H1 (cell line): ENCODE data around the gene PIGT. TPM values are rescaled to one million over a fixed set of nuclear protein-coding genes. Genes with fewer than 3 reads are reported as not detected.
A peak's percentile ranks its signal among the peaks of the same experiment; 100 is the strongest.

ENCODE experiments used
- ASH2L ChIP-seq: fragments of 200-600, 300-600 bp; sonication (generic); IDR thresholded peaks from one replicate; pipeline ENCODE4 v1.7.1; 2017; ENCODE audit warnings: low read length
- BACH1 ChIP-seq: IDR thresholded peaks from 2 replicates; pipeline ENCODE4 v1.6.1; 2012; ENCODE audit warnings: low read length, improper control_type of control experiment
- CBX8 ChIP-seq: fragments of 300-800, 300-1000 bp; sonication (generic); IDR thresholded peaks from 2 replicates; pipeline ENCODE4 v1.7.1; 2016; ENCODE audit warnings: low read depth, low read length, borderline replicate concordance
- E2F6 ChIP-seq: IDR thresholded peaks from 2 replicates; pipeline ENCODE4 v1.6.1; 2012; ENCODE audit warnings: inconsistent platforms
- EP300 ChIP-seq, 2 experiments: IDR thresholded peaks; 1 replicate in 1 of 2; 2 replicates in 1 of 2; pipeline ENCODE4 v1.6.1; 2011 to 2012; ENCODE audit warnings: low read depth in 2 of 2, low read length in 2 of 2, mild to moderate bottlenecking in 2 of 2, borderline replicate concordance in 1 of 2, inconsistent platforms in 1 of 2, moderate library complexity in 1 of 2
- KDM5A ChIP-seq: fragments of 200-600 bp; IDR thresholded peaks from 2 replicates; pipeline ENCODE4 v1.7.1; 2012; ENCODE audit warnings: mild to moderate bottlenecking, low read length, inconsistent platforms, mixed read lengths
- MAX ChIP-seq: IDR thresholded peaks from 2 replicates; pipeline ENCODE4 v1.6.1; 2012; ENCODE audit warnings: inconsistent platforms
- NRF1 ChIP-seq: IDR thresholded peaks from 2 replicates; pipeline ENCODE4 v1.6.1; 2011; ENCODE audit warnings: mild to moderate bottlenecking, low read depth, low read length, improper control_type of control experiment
- POLR2AphosphoS5 ChIP-seq: IDR thresholded peaks from 2 replicates; pipeline ENCODE4 v1.6.1; 2011; ENCODE audit warnings: low read depth, low read length
- RAD21 ChIP-seq, 2 experiments: IDR thresholded peaks in 1 of 2; conservative IDR thresholded peaks in 1 of 2; 2 replicates each; pipeline ENCODE4 v1.6.1; 2011; ENCODE audit warnings: low read depth in 2 of 2, low read length in 2 of 2, improper control_type of control experiment in 1 of 2, inconsistent platforms in 1 of 2, mild to moderate bottlenecking in 1 of 2, moderate library complexity in 1 of 2
- RBBP5 ChIP-seq: IDR thresholded peaks from 2 replicates; pipeline ENCODE4 v1.7.1; 2012; ENCODE audit warnings: low read depth, mild to moderate bottlenecking, inconsistent platforms, low read length, moderate library complexity, borderline replicate concordance
- RNF2 ChIP-seq: fragments of 200-900, 300-1000 bp; sonication (generic); IDR thresholded peaks from 2 replicates; pipeline ENCODE4 v1.7.1; 2016; ENCODE audit warnings: borderline replicate concordance, low read depth, mild to moderate bottlenecking, antibody characterized with exemption, low read length; ENCODE audit not compliant: poor library complexity, severe bottlenecking; ENCODE audit errors: missing control alignments
- SAP30 ChIP-seq: fragments of 300-600 bp; sonication (generic); IDR thresholded peaks from 2 replicates; pipeline ENCODE4 v1.7.1; 2012; ENCODE audit warnings: low read length, moderate library complexity, mild to moderate bottlenecking, inconsistent platforms; ENCODE audit not compliant: insufficient read depth, insufficient replicate concordance
- SP4 ChIP-seq: IDR thresholded peaks from 2 replicates; pipeline ENCODE4 v1.6.1; 2012; ENCODE audit warnings: low read length, inconsistent platforms
- SRF ChIP-seq: IDR thresholded peaks from 2 replicates; pipeline ENCODE4 v1.6.1; 2011; ENCODE audit warnings: mild to moderate bottlenecking, low read depth, low read length, moderate library complexity
- TBP ChIP-seq: IDR thresholded peaks from 2 replicates; pipeline ENCODE4 v1.6.1; 2011; ENCODE audit warnings: low read depth, low read length, improper control_type of control experiment
- TEAD4 ChIP-seq: IDR thresholded peaks from 2 replicates; pipeline ENCODE4 v1.6.1; 2012; ENCODE audit warnings: low read depth, low read length, inconsistent platforms, mixed read lengths
- YY1 ChIP-seq: IDR thresholded peaks from 2 replicates; pipeline ENCODE4 v1.6.1; 2011; ENCODE audit warnings: low read depth, mild to moderate bottlenecking, low read length
- polyA plus RNA-seq, 7 experiments: library from polyadenylated mRNA; depleted of rRNA in 3 of 7; stranded (reverse) in 5 of 7; unstranded in 2 of 7; fragments of >200 nt in 5 of 7; fragments of 200-250 nt in 2 of 7; gene quantifications; 1 replicate in 5 of 7; 2 replicates in 1 of 7; 4 replicates in 1 of 7; pipeline versions ENCODE4 v1.2.1 to v1.2.3, GENCODE V29; 2011 to 2013; ENCODE audit warnings: missing spikeins in 2 of 7, mixed read lengths in 2 of 7
- total RNA-seq: library from RNA; stranded (reverse); fragmentation: NEBNext Ultra II Directional; extraction: Animal tissue kit (Norgen Biotek cat#: 25700); gene quantifications from 2 replicates; pipeline ENCODE4 v1.2.1, GENCODE V29; 2021

The PIGT gene
- total and polyA plus RNA-seq, 2 of the 8 experiments (the other 6 are each of a cell fraction or from before 2014, with no cell fraction given): 66.0 to 89.7 TPM

GRCh38 chr20:45415822-45416637 is at the start of gene PIGT (continued):
- TF ChIP-seq NRF1: peak; percentile 50; the same call in 1 of the 2 replicates
- no peak; the same call in 1 of the 2 replicates for TF ChIP-seq RBBP5
- peak; percentile 92 for TF ChIP-seq E2F6
- no peak for TF ChIP-seq EP300 (IDR thresholded peaks at IDR 0.05; ENCODE audit: borderline replicate concordance in 1 of 2, low read depth in 2 of 2, low read length in 2 of 2)
- no peak for TF ChIP-seq BACH1
- peak; percentile 90 for TF ChIP-seq SAP30
- no peak for TF ChIP-seq CBX8
- TF ChIP-seq TEAD4: 0 out of 2 replicates have a peak, but pooled peaks have one; percentile 3
- peak; percentile 50 for TF ChIP-seq POLR2AphosphoS5
- TF ChIP-seq RAD21 (IDR thresholded peaks at IDR 0.05 in 1 of 2, conservative IDR thresholded peaks at IDR 0.05 in 1 of 2; ENCODE audit: low read depth in 2 of 2, low read length in 2 of 2): peak; percentile 2 to 13; a peak in 1 of 4 replicates
- 0 out of 2 replicates have a peak, but pooled peaks have one; percentile 8 for TF ChIP-seq SRF
- TF ChIP-seq YY1: peak; percentile 94
- peak; percentile 81 for TF ChIP-seq MAX
- peak; percentile 94 for TF ChIP-seq KDM5A
- TF ChIP-seq ASH2L: peak; percentile 89
- TF ChIP-seq TBP: peak; percentile 55
- TF ChIP-seq RNF2: no peak
- TF ChIP-seq SP4: 0 out of 2 replicates have a peak, but pooled peaks have one; percentile 27
